MM.1S (cell line): Measurements from ENCODE around the gene ZNF598.

ENCODE experiments used
- EZH2 ChIP-seq: fragments of 300-600 bp; sonication (generic); optimal IDR thresholded peaks from 2 replicates; pipeline ENCODE3; 2017; ENCODE audit warnings: low read depth, mild to moderate bottlenecking, antibody characterized with exemption, low read length, mixed read lengths
- TF ChIP-seq, protein P1 (sequence below): fragments of 300-600 bp; sonication (generic); IDR thresholded peaks from 2 replicates; pipeline ENCODE4 v1.5.1; 2016; ENCODE audit warnings: antibody characterized with exemption, low read length, mixed read lengths

- TF ChIP-seq, protein P1, sequence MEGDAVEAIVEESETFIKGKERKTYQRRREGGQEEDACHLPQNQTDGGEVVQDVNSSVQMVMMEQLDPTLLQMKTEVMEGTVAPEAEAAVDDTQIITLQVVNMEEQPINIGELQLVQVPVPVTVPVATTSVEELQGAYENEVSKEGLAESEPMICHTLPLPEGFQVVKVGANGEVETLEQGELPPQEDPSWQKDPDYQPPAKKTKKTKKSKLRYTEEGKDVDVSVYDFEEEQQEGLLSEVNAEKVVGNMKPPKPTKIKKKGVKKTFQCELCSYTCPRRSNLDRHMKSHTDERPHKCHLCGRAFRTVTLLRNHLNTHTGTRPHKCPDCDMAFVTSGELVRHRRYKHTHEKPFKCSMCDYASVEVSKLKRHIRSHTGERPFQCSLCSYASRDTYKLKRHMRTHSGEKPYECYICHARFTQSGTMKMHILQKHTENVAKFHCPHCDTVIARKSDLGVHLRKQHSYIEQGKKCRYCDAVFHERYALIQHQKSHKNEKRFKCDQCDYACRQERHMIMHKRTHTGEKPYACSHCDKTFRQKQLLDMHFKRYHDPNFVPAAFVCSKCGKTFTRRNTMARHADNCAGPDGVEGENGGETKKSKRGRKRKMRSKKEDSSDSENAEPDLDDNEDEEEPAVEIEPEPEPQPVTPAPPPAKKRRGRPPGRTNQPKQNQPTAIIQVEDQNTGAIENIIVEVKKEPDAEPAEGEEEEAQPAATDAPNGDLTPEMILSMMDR: no peak
- no peak for TF ChIP-seq EZH2
Observed at GRCh38 chr16:1990101-1990350, 19.6 kb downstream of the ZNF598 start.
